ENCODE data around the gene SPOCK1.
"Not testable (repeated sequence)": the region's sequence is repeated elsewhere in the genome, so short reads cannot be mapped to it uniquely, and the experiment has no call there.

DNA sequence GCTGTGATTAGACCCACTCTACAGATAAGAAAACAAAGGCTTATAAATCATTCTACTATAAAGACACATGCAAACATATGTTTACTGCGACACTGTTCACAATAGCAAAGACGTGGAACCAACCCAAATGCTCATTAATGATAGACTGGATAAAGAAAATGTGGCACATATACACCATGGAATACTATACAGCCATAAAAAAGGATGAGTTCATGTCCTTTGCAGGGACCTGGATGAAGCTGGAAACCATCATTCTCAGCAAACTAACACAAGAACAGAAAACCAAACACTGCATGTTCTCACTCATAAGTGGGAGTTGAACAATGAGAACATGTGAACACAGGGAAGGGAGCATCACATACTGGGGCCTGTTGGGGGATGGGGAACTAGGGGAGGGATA, 240.0 kb downstream of the SPOCK1 start:
- TF ChIP-seq, protein P1, sequence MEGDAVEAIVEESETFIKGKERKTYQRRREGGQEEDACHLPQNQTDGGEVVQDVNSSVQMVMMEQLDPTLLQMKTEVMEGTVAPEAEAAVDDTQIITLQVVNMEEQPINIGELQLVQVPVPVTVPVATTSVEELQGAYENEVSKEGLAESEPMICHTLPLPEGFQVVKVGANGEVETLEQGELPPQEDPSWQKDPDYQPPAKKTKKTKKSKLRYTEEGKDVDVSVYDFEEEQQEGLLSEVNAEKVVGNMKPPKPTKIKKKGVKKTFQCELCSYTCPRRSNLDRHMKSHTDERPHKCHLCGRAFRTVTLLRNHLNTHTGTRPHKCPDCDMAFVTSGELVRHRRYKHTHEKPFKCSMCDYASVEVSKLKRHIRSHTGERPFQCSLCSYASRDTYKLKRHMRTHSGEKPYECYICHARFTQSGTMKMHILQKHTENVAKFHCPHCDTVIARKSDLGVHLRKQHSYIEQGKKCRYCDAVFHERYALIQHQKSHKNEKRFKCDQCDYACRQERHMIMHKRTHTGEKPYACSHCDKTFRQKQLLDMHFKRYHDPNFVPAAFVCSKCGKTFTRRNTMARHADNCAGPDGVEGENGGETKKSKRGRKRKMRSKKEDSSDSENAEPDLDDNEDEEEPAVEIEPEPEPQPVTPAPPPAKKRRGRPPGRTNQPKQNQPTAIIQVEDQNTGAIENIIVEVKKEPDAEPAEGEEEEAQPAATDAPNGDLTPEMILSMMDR (IDR thresholded peaks at IDR 0.05; ENCODE audit: insufficient read depth, low read length) = not testable (repeated sequence)
- not testable (repeated sequence) for TF ChIP-seq GABPA (IDR thresholded peaks at IDR 0.05; ENCODE audit: low read depth)

Data from HL-60 (cell line).